ENCODE measurements around the gene TEDC2. TPM values are rescaled to one million over a fixed set of nuclear protein-coding genes. Genes with fewer than 3 reads are reported as not detected.

Gene TEDC2
- total and polyA plus RNA-seq, 9 of the 15 experiments (the other 6 are each of a cell fraction or from before 2014, with no cell fraction given) = 0.75 to 57.0 (median 17.6) TPM

DNA sequence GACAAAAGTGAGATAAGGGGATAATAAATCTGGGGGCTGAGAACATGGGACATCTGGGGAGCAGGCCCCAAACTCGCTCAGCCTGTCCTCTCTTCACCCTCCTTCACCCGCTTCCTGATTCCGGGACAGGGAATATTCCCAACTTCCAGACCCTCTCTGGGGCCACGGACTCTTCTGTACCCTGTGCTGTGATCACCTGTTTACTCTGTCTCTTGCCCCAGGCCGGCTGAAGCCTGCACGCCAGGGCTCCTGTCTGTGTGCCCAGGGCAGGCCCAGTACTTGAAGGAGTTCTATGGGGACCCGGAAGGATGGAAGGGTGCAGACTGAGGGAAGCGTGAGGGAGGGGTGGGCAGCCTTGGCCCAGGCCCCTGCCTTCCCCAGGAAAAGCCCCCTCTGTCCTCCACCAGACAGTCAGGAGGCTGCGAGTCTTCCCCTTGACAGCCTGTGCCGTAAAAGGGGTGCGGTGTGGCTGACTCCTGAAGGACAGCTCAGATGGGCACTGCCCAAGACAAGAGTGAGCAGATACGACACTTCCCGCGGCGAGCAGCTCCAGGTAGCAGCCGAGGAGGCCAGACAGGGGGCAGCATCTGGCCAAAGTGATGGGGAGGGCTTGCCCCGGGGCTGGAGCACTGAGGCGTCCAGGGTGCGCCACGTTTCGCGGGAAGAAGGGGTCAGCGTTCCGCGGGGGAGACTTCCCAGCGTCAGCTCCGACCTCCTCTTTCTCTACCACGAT is 31.7 kb upstream of the TEDC2 start (continued):
- TF ChIP-seq, protein P1, sequence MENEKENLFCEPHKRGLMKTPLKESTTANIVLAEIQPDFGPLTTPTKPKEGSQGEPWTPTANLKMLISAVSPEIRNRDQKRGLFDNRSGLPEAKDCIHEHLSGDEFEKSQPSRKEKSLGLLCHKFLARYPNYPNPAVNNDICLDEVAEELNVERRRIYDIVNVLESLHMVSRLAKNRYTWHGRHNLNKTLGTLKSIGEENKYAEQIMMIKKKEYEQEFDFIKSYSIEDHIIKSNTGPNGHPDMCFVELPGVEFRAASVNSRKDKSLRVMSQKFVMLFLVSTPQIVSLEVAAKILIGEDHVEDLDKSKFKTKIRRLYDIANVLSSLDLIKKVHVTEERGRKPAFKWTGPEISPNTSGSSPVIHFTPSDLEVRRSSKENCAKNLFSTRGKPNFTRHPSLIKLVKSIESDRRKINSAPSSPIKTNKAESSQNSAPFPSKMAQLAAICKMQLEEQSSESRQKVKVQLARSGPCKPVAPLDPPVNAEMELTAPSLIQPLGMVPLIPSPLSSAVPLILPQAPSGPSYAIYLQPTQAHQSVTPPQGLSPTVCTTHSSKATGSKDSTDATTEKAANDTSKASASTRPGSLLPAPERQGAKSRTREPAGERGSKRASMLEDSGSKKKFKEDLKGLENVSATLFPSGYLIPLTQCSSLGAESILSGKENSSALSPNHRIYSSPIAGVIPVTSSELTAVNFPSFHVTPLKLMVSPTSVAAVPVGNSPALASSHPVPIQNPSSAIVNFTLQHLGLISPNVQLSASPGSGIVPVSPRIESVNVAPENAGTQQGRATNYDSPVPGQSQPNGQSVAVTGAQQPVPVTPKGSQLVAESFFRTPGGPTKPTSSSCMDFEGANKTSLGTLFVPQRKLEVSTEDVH (IDR thresholded peaks at IDR 0.05; ENCODE audit: low read depth, partially characterized antibody) = peak; percentile 78
- TF ChIP-seq SPI1 (IDR thresholded peaks at IDR 0.05; ENCODE audit: borderline replicate concordance, low read depth, low read length) (0 out of 2 replicates have a peak, but pooled peaks have one; percentile 12), GABPB1 (CRISPR knock-in tag; IDR thresholded peaks at IDR 0.05) (0 out of 2 replicates have a peak, but pooled peaks have one; percentile 60), CREB1 (IDR thresholded peaks at IDR 0.05) (peak; percentile 25; the same call in 1 of the 2 replicates), CREB1 (CRISPR knock-in tag; IDR thresholded peaks at IDR 0.05) (no peak; the same call in none of the 2 replicates), ZC3H4 (CRISPR knock-in tag; IDR thresholded peaks at IDR 0.05; ENCODE audit: borderline replicate concordance) (no peak), CBX1 (IDR thresholded peaks at IDR 0.05; ENCODE audit: low read depth) (peak; percentile 50; the same call in 1 of the 2 replicates), CREM (IDR thresholded peaks at IDR 0.05; ENCODE audit: low read depth) (peak; percentile 52), POLR2G (IDR thresholded peaks at IDR 0.05; ENCODE audit: low read depth, low read length) (0 out of 2 replicates have a peak, but pooled peaks have one; percentile 77), HMGXB4 (CRISPR knock-in tag; IDR thresholded peaks at IDR 0.05) (0 out of 2 replicates have a peak, but pooled peaks have one; percentile 47), ZBTB5 (IDR thresholded peaks at IDR 0.05) (no peak), ZEB2 (IDR thresholded peaks at IDR 0.05) (peak; percentile 70), BHLHE40 (IDR thresholded peaks at IDR 0.05; ENCODE audit: low read length) (peak; percentile 5; the same call in 1 of the 2 replicates), CXXC5 (CRISPR knock-in tag; IDR thresholded peaks at IDR 0.05) (no peak), ZNF384 (IDR thresholded peaks at IDR 0.05; ENCODE audit: low read depth, low read length) (peak; percentile 28; the same call in 1 of the 2 replicates), TRIM28 (IDR thresholded peaks at IDR 0.05) (no peak)
- TF ChIP-seq, protein P2, sequence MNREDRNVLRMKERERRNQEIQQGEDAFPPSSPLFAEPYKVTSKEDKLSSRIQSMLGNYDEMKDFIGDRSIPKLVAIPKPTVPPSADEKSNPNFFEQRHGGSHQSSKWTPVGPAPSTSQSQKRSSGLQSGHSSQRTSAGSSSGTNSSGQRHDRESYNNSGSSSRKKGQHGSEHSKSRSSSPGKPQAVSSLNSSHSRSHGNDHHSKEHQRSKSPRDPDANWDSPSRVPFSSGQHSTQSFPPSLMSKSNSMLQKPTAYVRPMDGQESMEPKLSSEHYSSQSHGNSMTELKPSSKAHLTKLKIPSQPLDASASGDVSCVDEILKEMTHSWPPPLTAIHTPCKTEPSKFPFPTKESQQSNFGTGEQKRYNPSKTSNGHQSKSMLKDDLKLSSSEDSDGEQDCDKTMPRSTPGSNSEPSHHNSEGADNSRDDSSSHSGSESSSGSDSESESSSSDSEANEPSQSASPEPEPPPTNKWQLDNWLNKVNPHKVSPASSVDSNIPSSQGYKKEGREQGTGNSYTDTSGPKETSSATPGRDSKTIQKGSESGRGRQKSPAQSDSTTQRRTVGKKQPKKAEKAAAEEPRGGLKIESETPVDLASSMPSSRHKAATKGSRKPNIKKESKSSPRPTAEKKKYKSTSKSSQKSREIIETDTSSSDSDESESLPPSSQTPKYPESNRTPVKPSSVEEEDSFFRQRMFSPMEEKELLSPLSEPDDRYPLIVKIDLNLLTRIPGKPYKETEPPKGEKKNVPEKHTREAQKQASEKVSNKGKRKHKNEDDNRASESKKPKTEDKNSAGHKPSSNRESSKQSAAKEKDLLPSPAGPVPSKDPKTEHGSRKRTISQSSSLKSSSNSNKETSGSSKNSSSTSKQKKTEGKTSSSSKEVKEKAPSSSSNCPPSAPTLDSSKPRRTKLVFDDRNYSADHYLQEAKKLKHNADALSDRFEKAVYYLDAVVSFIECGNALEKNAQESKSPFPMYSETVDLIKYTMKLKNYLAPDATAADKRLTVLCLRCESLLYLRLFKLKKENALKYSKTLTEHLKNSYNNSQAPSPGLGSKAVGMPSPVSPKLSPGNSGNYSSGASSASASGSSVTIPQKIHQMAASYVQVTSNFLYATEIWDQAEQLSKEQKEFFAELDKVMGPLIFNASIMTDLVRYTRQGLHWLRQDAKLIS (CRISPR knock-in tag; IDR thresholded peaks at IDR 0.05) = 0 out of 2 replicates have a peak, but pooled peaks have one; percentile 18

Measured in K562 (cell line).